Thoracic aorta (tissue), 2 donors: Measurements from ENCODE around the gene ZNF37A. TPM values are rescaled to one million over a fixed set of nuclear protein-coding genes. Genes with fewer than 3 reads are reported as not detected.

Experiments
- ATAC-seq: fragments of 150-250 bp; one replicate; pipeline ENCODE4 v1.8.0; 2017; ENCODE audit warnings: low read depth; ENCODE audit not compliant: insufficient number of reproducible peaks, low FRiP score
- DNase-seq: peaks from one replicate; pipeline ENCODE4 v3.0.0-alpha.2; 2020; ENCODE audit warnings: low spot score
- H3K27ac ChIP-seq, 2 donors: fragments of 200-600 bp; sonication (generic); 1 replicate in 1 of 2; 2 replicates in 1 of 2; pipeline ENCODE4 v1.5.1; 2016; ENCODE audit warnings: mild to moderate bottlenecking in 2 of 2, moderate library complexity in 2 of 2
- H3K27me3 ChIP-seq: fragments of 200-600 bp; sonication (generic); replicated peaks from 2 replicates; pipeline ENCODE4 v1.6.0; 2016; ENCODE audit warnings: mild to moderate bottlenecking; ENCODE audit not compliant: insufficient read depth
- H3K36me3 ChIP-seq: fragments of 200-600 bp; sonication (generic); one replicate; pipeline ENCODE4 v1.5.1; 2016
- H3K4me1 ChIP-seq, 2 donors: fragments of 200-600 bp; sonication (generic); 1 replicate in 1 of 2; 2 replicates in 1 of 2; pipeline versions ENCODE4 v1.5.1 to v1.6.0; 2016; ENCODE audit warnings: low read depth in 2 of 2, mild to moderate bottlenecking in 1 of 2; ENCODE audit not compliant: control insufficient read depth in 1 of 2
- H3K4me3 ChIP-seq: fragments of 200-600 bp; sonication (generic); 2 replicates; pipeline ENCODE4 v1.5.1; 2016; ENCODE audit warnings: mild to moderate bottlenecking
- H3K9me3 ChIP-seq: fragments of 200-600 bp; sonication (generic); 2 replicates; pipeline ENCODE4 v1.5.1; 2016
- CTCF ChIP-seq: fragments of 200-600 bp; sonication (generic); IDR thresholded peaks from one replicate; pipeline ENCODE4 v1.5.1; 2019; ENCODE audit warnings: antibody characterized with exemption
- total RNA-seq, 2 donors: library from RNA; depleted of rRNA; stranded (reverse); fragments of >200 nt; gene quantifications; one replicate each; pipeline versions ENCODE4 v1.1.0 to v1.2.3, GENCODE V29; 2016

ZNF37A gene
- total RNA-seq, 2 donors from 2014 or later = 18.4 to 43.3 TPM

- no peak for TF ChIP-seq CTCF
- ATAC-seq = no peak
Observed at GRCh38 chr10:38184477-38184876, 90.3 kb downstream of the ZNF37A start.

More at GRCh38 chr10:38184477-38184876, 90.3 kb downstream of the ZNF37A start:
- no peaks in the 10 kb centered on the region for H3K36me3 ChIP-seq
- no peaks in the 10 kb centered on the region for H3K27me3 ChIP-seq
- H3K4me3 ChIP-seq = no peak overlapping the region
- H3K27ac ChIP-seq = no peak overlapping the region
- no peaks in the 10 kb centered on the region for H3K4me1 ChIP-seq
- no peak for DNase-seq
- no peaks in the 10 kb centered on the region for H3K9me3 ChIP-seq

Other genes with a start within 250 kb of the ZNF37A start
- 10 to 100 TPM; 16.4 to 21.2 TPM for gene ZNF248, start 236.7 kb upstream of the ZNF37A start, total RNA-seq
- 10 to 100 TPM; 22.9 TPM for gene ZNF25, start 117.7 kb upstream of the ZNF37A start, total RNA-seq
- 10 to 100 TPM; 26.1 to 51.5 TPM for gene ZNF33A, start 83.7 kb upstream of the ZNF37A start, total RNA-seq